Neural cell (in vitro differentiated cells): ENCODE data around the gene KIAA1958. TPM values are rescaled to one million over a fixed set of nuclear protein-coding genes. Genes with fewer than 3 reads are reported as not detected.

Experiments used
- H2AFZ ChIP-seq: fragments of 200-600, 300-800 bp; sonication (generic), shearing (Covaris generic); 2 replicates; pipeline ENCODE4 v1.6.0; 2014; ENCODE audit warnings: low read depth, mild to moderate bottlenecking, antibody characterized with exemption, low read length, moderate library complexity
- H3F3A ChIP-seq: fragments of 200-600 bp; shearing (Covaris generic); 2 replicates; pipeline ENCODE4 v1.6.1; 2016; ENCODE audit warnings: mild to moderate bottlenecking, moderate library complexity, mixed read lengths, antibody characterized with exemption, low read length; ENCODE audit not compliant: insufficient read depth, poor library complexity, severe bottlenecking
- H3K27ac ChIP-seq: fragments of 200-600, 300-800 bp; sonication (generic), shearing (Covaris generic); 2 replicates; pipeline ENCODE4 v1.5.1; 2014; ENCODE audit warnings: mild to moderate bottlenecking, low read length, moderate library complexity
- H3K27me3 ChIP-seq: fragments of 300-800, 200-600 bp; sonication (generic), shearing (Covaris generic); 2 replicates; pipeline ENCODE4 v1.6.0; 2014; ENCODE audit warnings: mild to moderate bottlenecking, low read depth, low read length, moderate library complexity; ENCODE audit not compliant: insufficient read depth
- H3K36me3 ChIP-seq: fragments of 300-800, 200-600 bp; sonication (generic), shearing (Covaris generic); 2 replicates; pipeline ENCODE4 v1.5.1; 2014; ENCODE audit warnings: mild to moderate bottlenecking, antibody characterized with exemption, low read length, moderate library complexity; ENCODE audit not compliant: insufficient read depth
- H3K4me2 ChIP-seq: fragments of 300-800, 200-600 bp; sonication (generic), shearing (Covaris generic); 2 replicates; pipeline ENCODE4 v1.6.0; 2014; ENCODE audit warnings: mild to moderate bottlenecking, low read length
- H3K4me3 ChIP-seq: fragments of 300-800, 200-600 bp; sonication (generic), shearing (Covaris generic); 2 replicates; pipeline ENCODE4 v1.5.1; 2014; ENCODE audit warnings: mild to moderate bottlenecking, low read length, moderate library complexity
- H3K79me2 ChIP-seq: fragments of 200-600 bp; shearing (Covaris generic); replicated peaks from 2 replicates; pipeline ENCODE4 v1.6.0; 2014; ENCODE audit warnings: mild to moderate bottlenecking, low read length, moderate library complexity; ENCODE audit not compliant: insufficient read depth
- H3K9ac ChIP-seq: fragments of 300-800, 200-600 bp; sonication (generic), shearing (Covaris generic); 2 replicates; pipeline ENCODE4 v1.6.1; 2016; ENCODE audit warnings: mild to moderate bottlenecking, low read length, mixed read lengths
- H3K9me2 ChIP-seq: fragments of 200-600 bp; shearing (Covaris generic); 2 replicates; pipeline ENCODE4 v1.6.1; 2016; ENCODE audit warnings: mild to moderate bottlenecking, low read length, mixed read lengths; ENCODE audit not compliant: insufficient read depth
- H3K9me3 ChIP-seq: fragments of 200-600, 300-800 bp; sonication (generic), shearing (Covaris generic); 2 replicates; pipeline ENCODE4 v1.6.1; 2016; ENCODE audit warnings: mild to moderate bottlenecking, mixed run types, low read length, moderate library complexity, mixed read lengths
- H4K20me1 ChIP-seq: fragments of 200-600 bp; shearing (Covaris generic); 2 replicates; pipeline ENCODE4 v1.6.1; 2016; ENCODE audit warnings: mild to moderate bottlenecking, mixed run types; ENCODE audit not compliant: insufficient read depth
- CTCF ChIP-seq: fragments of 450-650 bp; IDR thresholded peaks from 2 replicates; pipeline ENCODE4 v1.5.1; 2014; ENCODE audit warnings: antibody characterized with exemption, mild to moderate bottlenecking, moderate library complexity; ENCODE audit not compliant: poor library complexity, severe bottlenecking
- EP300 ChIP-seq: fragments of 450-650 bp; conservative IDR thresholded peaks from 2 replicates; pipeline ENCODE4 v1.6.1; 2014; ENCODE audit warnings: antibody characterized with exemption, mild to moderate bottlenecking, moderate library complexity; ENCODE audit not compliant: poor library complexity, severe bottlenecking
- EZH2 ChIP-seq: fragments of 200-600, 300-800 bp; shearing (Covaris generic), sonication (generic); IDR thresholded peaks from 2 replicates; pipeline ENCODE4 v1.6.1; 2014; ENCODE audit warnings: antibody characterized with exemption, low read length, borderline replicate concordance, mild to moderate bottlenecking; ENCODE audit not compliant: insufficient read depth, poor library complexity, severe bottlenecking
- RAD21 ChIP-seq: fragments of 450-650 bp; conservative IDR thresholded peaks from 2 replicates; pipeline ENCODE4 v1.6.1; 2014; ENCODE audit warnings: antibody characterized with exemption, mild to moderate bottlenecking, moderate library complexity
- SMC3 ChIP-seq: fragments of 450-650 bp; conservative IDR thresholded peaks from 2 replicates; pipeline ENCODE4 v1.6.1; 2014; ENCODE audit warnings: antibody characterized with exemption, mild to moderate bottlenecking, moderate library complexity; ENCODE audit not compliant: poor library complexity
- TAF1 ChIP-seq: IDR thresholded peaks from 2 replicates; pipeline ENCODE4 v1.6.1; 2012; ENCODE audit warnings: low read depth
- polyA plus RNA-seq: library from polyadenylated mRNA; depleted of rRNA; stranded (reverse); fragments of >200 nt; gene quantifications from 2 replicates; pipeline ENCODE4 v1.2.3, GENCODE V29; 2014
- TF ChIP-seq, protein P1 (sequence below): IDR thresholded peaks from 2 replicates; pipeline ENCODE4 v1.6.1; 2012; ENCODE audit warnings: borderline replicate concordance

KIAA1958 gene
- polyA plus RNA-seq, 1 donor from 2014 or later = 8.4 TPM

- Histone ChIP-seq H3K36me3 (no peaks in the 10 kb centered on the region), H3K4me3 (no peak overlapping the region), H2AFZ (no peak overlapping the region), H3F3A (no peaks in the 10 kb centered on the region), H3K4me2 (no peak overlapping the region), H3K9ac (no peak overlapping the region), H3K9me3 (peaks cover 11% of the 10 kb centered on the region), H3K27me3 (no peaks in the 10 kb centered on the region), H3K27ac (no peak overlapping the region), H3K79me2 (no peaks in the 10 kb centered on the region), H3K9me2 (no peaks in the 10 kb centered on the region), H4K20me1 (no peaks in the 10 kb centered on the region)
- TF ChIP-seq EP300 (no peak), SMC3 (no peak), TAF1 (no peak), EZH2 (no peak)
Observed at GRCh38 chr9:112677040-112677439, 190.4 kb downstream of the KIAA1958 start.

GRCh38 chr9:112680731-112681402, 194.2 kb downstream of the KIAA1958 start:
- Histone ChIP-seq H3F3A (no peaks in the 10 kb centered on the region), H3K4me3 (no peak overlapping the region), H3K9me2 (no peaks in the 10 kb centered on the region), H3K4me2 (no peak overlapping the region), H3K36me3 (no peaks in the 10 kb centered on the region), H2AFZ (no peak overlapping the region), H3K9me3 (peaks cover 11% of the 10 kb centered on the region), H4K20me1 (no peaks in the 10 kb centered on the region), H3K9ac (no peak overlapping the region), H3K27ac (no peak overlapping the region), H3K79me2 (no peaks in the 10 kb centered on the region), H3K27me3 (no peaks in the 10 kb centered on the region)
- TF ChIP-seq EP300 = no peak
- no peak for TF ChIP-seq RAD21
- no peak for TF ChIP-seq TAF1
- TF ChIP-seq, protein P1, sequence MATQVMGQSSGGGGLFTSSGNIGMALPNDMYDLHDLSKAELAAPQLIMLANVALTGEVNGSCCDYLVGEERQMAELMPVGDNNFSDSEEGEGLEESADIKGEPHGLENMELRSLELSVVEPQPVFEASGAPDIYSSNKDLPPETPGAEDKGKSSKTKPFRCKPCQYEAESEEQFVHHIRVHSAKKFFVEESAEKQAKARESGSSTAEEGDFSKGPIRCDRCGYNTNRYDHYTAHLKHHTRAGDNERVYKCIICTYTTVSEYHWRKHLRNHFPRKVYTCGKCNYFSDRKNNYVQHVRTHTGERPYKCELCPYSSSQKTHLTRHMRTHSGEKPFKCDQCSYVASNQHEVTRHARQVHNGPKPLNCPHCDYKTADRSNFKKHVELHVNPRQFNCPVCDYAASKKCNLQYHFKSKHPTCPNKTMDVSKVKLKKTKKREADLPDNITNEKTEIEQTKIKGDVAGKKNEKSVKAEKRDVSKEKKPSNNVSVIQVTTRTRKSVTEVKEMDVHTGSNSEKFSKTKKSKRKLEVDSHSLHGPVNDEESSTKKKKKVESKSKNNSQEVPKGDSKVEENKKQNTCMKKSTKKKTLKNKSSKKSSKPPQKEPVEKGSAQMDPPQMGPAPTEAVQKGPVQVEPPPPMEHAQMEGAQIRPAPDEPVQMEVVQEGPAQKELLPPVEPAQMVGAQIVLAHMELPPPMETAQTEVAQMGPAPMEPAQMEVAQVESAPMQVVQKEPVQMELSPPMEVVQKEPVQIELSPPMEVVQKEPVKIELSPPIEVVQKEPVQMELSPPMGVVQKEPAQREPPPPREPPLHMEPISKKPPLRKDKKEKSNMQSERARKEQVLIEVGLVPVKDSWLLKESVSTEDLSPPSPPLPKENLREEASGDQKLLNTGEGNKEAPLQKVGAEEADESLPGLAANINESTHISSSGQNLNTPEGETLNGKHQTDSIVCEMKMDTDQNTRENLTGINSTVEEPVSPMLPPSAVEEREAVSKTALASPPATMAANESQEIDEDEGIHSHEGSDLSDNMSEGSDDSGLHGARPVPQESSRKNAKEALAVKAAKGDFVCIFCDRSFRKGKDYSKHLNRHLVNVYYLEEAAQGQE = no peak
- no peak for TF ChIP-seq CTCF
- no peak for TF ChIP-seq EZH2
- no peak for TF ChIP-seq SMC3
